Nephron progenitor cell (in vitro differentiated cells): ENCODE data around the gene SPATS2.

Experiments used
- DNase-seq: peaks from one replicate; pipeline ENCODE4 v3.0.0; 2021
- H3K27ac Mint-ChIP-seq: 2 replicates; pipeline ENCODE4 v1.8.0; 2021; ENCODE audit warnings: mild to moderate bottlenecking, moderate library complexity, mixed read lengths
- H3K27me3 Mint-ChIP-seq: 2 replicates; pipeline ENCODE4 v1.8.0; 2021; ENCODE audit warnings: mild to moderate bottlenecking, low read depth, mixed read lengths; ENCODE audit not compliant: poor library complexity
- H3K36me3 Mint-ChIP-seq: 2 replicates; pipeline ENCODE4 v1.8.0; 2021; ENCODE audit warnings: low read depth, mixed read lengths
- H3K4me1 Mint-ChIP-seq: 2 replicates; pipeline ENCODE4 v1.8.0; 2021; ENCODE audit warnings: mixed read lengths
- H3K4me3 Mint-ChIP-seq: 2 replicates; pipeline ENCODE4 v1.8.0; 2021; ENCODE audit warnings: mild to moderate bottlenecking, moderate library complexity, mixed read lengths
- H3K9me3 Mint-ChIP-seq: 2 replicates; pipeline ENCODE4 v1.8.0; 2021; ENCODE audit warnings: mild to moderate bottlenecking, moderate library complexity, mixed read lengths
- TF ChIP-seq, protein P1 (sequence below): fragments of 200-600 bp; sonication (generic); IDR thresholded peaks from 2 replicates; pipeline ENCODE4 v1.5.0; 2021; ENCODE audit warnings: antibody characterized with exemption

The SPATS2 gene

GRCh38 chr12:49565406-49566265 lies 198.4 kb downstream of the SPATS2 start:
- H3K36me3 Mint-ChIP-seq = peaks cover 32% of the 10 kb centered on the region
- H3K27ac Mint-ChIP-seq = no peak overlapping the region
- H3K4me3 Mint-ChIP-seq = peak overlapping the region; percentile 20
- TF ChIP-seq, protein P1, sequence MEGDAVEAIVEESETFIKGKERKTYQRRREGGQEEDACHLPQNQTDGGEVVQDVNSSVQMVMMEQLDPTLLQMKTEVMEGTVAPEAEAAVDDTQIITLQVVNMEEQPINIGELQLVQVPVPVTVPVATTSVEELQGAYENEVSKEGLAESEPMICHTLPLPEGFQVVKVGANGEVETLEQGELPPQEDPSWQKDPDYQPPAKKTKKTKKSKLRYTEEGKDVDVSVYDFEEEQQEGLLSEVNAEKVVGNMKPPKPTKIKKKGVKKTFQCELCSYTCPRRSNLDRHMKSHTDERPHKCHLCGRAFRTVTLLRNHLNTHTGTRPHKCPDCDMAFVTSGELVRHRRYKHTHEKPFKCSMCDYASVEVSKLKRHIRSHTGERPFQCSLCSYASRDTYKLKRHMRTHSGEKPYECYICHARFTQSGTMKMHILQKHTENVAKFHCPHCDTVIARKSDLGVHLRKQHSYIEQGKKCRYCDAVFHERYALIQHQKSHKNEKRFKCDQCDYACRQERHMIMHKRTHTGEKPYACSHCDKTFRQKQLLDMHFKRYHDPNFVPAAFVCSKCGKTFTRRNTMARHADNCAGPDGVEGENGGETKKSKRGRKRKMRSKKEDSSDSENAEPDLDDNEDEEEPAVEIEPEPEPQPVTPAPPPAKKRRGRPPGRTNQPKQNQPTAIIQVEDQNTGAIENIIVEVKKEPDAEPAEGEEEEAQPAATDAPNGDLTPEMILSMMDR = no peak
- H3K27me3 Mint-ChIP-seq = peaks cover 3% of the 10 kb centered on the region
- H3K9me3 Mint-ChIP-seq = no peaks in the 10 kb centered on the region
- H3K4me1 Mint-ChIP-seq = peaks cover 25% of the 10 kb centered on the region
- DNase-seq = no peak

DNA sequence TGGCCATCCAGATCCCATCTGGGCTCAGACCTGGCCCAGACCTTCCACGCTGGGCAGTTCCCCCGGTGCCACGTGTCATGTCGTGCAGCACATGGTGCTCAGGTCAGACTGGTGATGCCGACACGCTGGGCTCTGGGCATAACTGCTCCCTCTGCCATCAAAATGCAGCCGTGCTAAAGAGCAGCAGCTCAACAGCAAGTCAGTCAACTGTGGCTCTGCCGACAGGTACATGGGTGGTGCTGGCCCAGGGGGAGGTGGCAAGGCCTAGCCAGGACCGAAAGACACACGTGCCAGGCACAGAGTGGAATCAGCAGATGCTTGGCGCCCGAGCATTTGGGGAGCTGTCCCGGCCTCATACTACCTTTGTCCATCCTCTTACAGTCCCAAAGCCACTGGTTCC lies 199.1 kb downstream of the SPATS2 start:
- TF ChIP-seq, protein P1 = no peak
- Mint-ChIP-seq H3K9me3 (no peaks in the 10 kb centered on the region), H3K27me3 (peaks cover 3% of the 10 kb centered on the region), H3K4me3 (peak overlapping the region; percentile 100), H3K36me3 (peaks cover 35% of the 10 kb centered on the region), H3K27ac (no peak overlapping the region), H3K4me1 (peaks cover 27% of the 10 kb centered on the region)
- DNase-seq = no peak

GRCh38 chr12:49567302-49567610 lies 200.0 kb downstream of the SPATS2 start:
- TF ChIP-seq, protein P1 = no peak
- Mint-ChIP-seq H3K36me3 (peaks cover 40% of the 10 kb centered on the region), H3K9me3 (peaks cover 6% of the 10 kb centered on the region), H3K27me3 (peaks cover 5% of the 10 kb centered on the region), H3K4me1 (peaks cover 27% of the 10 kb centered on the region), H3K27ac (peak overlapping the region; percentile 90), H3K4me3 (peak overlapping the region; percentile 100)
- no peak for DNase-seq

- Mint-ChIP-seq H3K9me3 (peaks cover 6% of the 10 kb centered on the region), H3K36me3 (peaks cover 40% of the 10 kb centered on the region), H3K4me1 (peaks cover 27% of the 10 kb centered on the region), H3K27ac (peak within 1 kb of the TSS; percentile 99), H3K4me3 (peak within 1 kb of the TSS; percentile 100), H3K27me3 (peaks cover 2% of the 10 kb centered on the region)
- peak; percentile 85 for DNase-seq
- TF ChIP-seq, protein P1 = no peak
Observed at GRCh38 chr12:49567611-49568441, 200.6 kb downstream of the SPATS2 start, which contains the start of gene MCRS1. TSS of gene MCRS1 (minus strand) at chr12:49568142. CDS start at chr12:49566731, 1,411 bp downstream.

DNA sequence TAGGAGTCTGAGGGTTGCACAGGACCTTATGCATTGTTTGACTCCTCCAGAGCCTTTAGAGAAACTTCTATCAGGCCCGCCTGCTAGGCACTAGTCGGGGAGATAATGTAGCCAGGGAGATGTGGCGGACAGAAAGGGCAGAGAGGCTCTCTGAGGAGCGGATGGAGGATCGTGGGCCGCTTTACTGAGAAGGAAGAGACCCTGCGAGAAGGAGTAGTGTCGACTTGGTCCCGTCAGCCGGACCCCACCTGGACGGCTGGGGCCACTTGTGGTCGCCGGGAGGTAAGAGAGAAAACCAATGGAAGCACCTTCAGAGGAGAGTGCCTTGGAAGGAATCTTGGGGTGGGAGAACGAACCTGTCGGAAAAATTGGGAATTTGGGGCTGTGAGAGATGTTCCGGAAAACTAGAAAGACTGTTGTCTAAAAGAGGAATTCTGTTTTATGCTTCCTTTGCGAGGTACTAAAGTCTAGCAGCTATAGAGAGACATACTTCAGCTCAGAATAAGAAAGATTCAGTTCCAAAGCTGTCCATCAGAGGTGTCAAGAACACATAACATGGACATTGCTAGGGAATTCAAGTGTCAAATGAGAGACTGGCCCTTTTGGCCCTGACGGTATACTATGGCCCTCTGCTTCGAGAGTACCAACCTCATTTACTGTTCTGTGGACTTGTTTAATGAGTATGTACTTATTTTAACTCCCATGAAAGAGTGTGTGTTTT lies 201.3 kb downstream of the SPATS2 start:
- TF ChIP-seq, protein P1 = no peak
- Mint-ChIP-seq H3K27ac (peak overlapping the region; percentile 99), H3K36me3 (peaks cover 40% of the 10 kb centered on the region), H3K4me3 (peak overlapping the region; percentile 100), H3K9me3 (peaks cover 6% of the 10 kb centered on the region), H3K27me3 (peaks cover 2% of the 10 kb centered on the region), H3K4me1 (peaks cover 27% of the 10 kb centered on the region)
- DNase-seq = no peak
